ENCODE data around the gene ELFN2. TPM values are rescaled to one million over a fixed set of nuclear protein-coding genes. Genes with fewer than 3 reads are reported as not detected.

ELFN2 gene
- total and polyA plus RNA-seq, 2 of the 13 experiments (the other 11 are each of a cell fraction or from before 2014, with no cell fraction given) = 0.01 TPM; not detected in 1

DNA sequence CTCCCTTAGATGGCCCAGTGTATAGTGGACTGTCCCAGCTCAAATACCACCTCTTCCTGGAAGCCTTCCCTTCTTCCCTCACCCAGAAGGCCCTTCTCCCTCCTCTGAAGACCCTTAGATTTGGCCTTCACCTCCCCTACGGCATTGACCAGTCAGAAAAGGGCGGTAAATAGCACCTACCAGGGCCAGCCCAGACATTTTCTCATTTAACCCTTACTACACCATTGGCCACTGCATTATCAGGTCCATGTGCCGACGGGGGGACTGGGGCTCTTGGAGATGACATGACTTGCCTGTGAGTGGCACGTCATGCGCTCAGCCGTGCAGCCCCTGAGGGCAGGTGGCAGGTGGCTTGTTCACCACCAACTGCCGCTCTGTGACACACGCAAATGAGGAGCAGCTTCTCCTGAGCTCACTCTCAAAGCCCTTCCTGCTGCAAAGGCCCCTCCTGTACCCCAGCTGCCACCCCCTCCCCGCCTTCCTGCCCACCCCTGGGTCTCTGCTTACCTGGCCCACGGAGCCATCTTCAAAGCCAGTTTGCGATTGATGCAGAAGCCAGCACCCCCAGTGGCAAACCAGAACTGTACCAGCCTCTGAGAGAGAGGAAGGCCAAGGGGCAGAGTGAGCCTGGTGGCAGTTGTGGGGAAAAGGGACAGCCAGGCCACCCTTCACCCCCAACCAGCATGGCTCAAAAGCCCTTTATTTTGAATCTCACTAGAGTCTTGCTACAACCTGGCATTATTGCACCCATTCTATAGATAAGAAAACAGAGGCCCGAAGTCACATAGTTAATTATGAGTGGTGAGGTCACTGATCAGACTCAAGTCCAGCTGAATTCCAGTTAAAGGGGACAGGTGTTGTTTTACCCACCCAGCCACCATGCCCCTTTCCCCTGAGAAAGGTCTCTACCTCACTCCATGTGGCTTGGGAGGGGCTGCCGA lies 49.4 kb upstream of the ELFN2 start:
- no peak overlapping the region for H3K27ac ChIP-seq (ENCODE audit: extremely low read length, insufficient read depth, low read length)
- H4K20me1 ChIP-seq (ENCODE audit: insufficient read depth, low read length) = no peaks in the 10 kb centered on the region
- no peak overlapping the region for H3K4me2 ChIP-seq (ENCODE audit: low read depth, low read length)
- H3K27me3 ChIP-seq (ENCODE audit: control insufficient read depth in 1 of 2, insufficient read depth in 2 of 2, low read length in 2 of 2) = no peaks in the 10 kb centered on the region; a peak in 1 of 5 replicates
- H3K36me3 ChIP-seq (replicated peaks in 1 of 2; ENCODE audit: control insufficient read depth in 1 of 2, insufficient read depth in 2 of 2, low read length in 2 of 2) = no peaks in the 10 kb centered on the region
- no peak overlapping the region for H3K9ac ChIP-seq (ENCODE audit: insufficient read depth, low read depth, low read length)
- peak; percentile 78 for TF ChIP-seq ZNF652 (CRISPR knock-in tag; IDR thresholded peaks at IDR 0.05; ENCODE audit: borderline replicate concordance, low read depth)
- TF ChIP-seq ZBTB42 (CRISPR knock-in tag; IDR thresholded peaks at IDR 0.05) = no peak
- no peak for TF ChIP-seq ZNF775 (CRISPR knock-in tag; IDR thresholded peaks at IDR 0.05; ENCODE audit: borderline replicate concordance)
- no peak for TF ChIP-seq ZBTB38 (CRISPR knock-in tag; IDR thresholded peaks at IDR 0.05)
- TF ChIP-seq ZNF629 (CRISPR knock-in tag; conservative IDR thresholded peaks at IDR 0.05) = peak; percentile 86
- in situ Hi-C loops (cut with HindIII; ENCODE audit: extremely low pct_ligation_motif_present, low pct_unique_long_range_greater_than_20kb) (no loop called here), intact Hi-C loops (cut with micrococcal nuclease; ENCODE audit: unreplicated experiment) (loop anchor here (10.0 kb wide), 1 partner anchor 48 kb away; no protein-coding TSS in a partner anchor)
- BruUV-seq (replicated peaks) = no TSS peak
- no peak overlapping the region for H3K4me3 ChIP-seq (replicated peaks in 1 of 3; ENCODE audit: insufficient read depth in 1 of 3, low read depth in 2 of 3, low read length in 3 of 3)
- H3K79me2 ChIP-seq (ENCODE audit: insufficient read depth, low read length) = no peaks in the 10 kb centered on the region
- H3K9me3 ChIP-seq (ENCODE audit: low read length) = no peaks in the 10 kb centered on the region
- ChIA-PET POLR2A (no interaction called here), CTCF (ENCODE audit: low intra/inter-chr PET ratio, low total read pairs) (no interaction called here)
- no peak for FAIRE-seq
- H3K4me1 ChIP-seq (ENCODE audit: insufficient read depth, low read length) = peaks cover 37% of the 10 kb centered on the region
- no peak overlapping the region for H2AFZ ChIP-seq (ENCODE audit: low read length)
- 70% methylated on average over 14 of the region's 14 CpGs for WGBS (ENCODE audit: low lambda C conversion rate)
- no peak for ATAC-seq
- DNase-seq (ENCODE audit: low spot score) = no peak

DNA sequence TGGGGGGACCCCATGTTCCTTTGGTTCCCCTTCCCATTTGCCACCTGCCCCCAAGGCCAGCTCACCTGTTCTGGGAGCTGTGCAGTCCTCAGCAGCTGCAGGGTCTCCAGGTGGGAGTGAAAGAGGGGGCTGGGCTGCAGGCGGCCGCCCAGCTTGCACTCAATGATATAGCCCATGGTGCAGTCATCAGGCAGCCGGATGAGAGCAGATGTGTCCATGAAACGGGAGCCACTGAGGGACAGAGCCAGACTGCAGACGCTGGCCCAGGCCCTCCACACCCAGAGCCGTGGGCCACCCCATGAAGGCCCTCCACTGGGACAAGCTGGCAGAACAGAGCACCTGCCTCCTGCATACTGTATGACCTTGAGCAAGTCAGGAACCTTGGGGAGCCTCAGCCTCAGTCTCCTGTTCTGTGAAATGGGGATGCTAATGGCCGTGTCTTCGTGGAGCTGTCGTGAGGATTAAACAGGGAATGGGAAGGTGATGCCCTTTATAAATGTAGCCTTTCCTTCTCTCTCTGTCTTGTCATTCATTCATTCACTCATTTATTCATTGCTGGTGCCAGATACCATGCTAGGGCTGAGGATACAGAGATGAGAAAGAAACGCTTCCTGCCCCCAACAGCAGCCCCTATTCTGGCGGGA lies 47.3 kb upstream of the ELFN2 start:
- no peaks in the 10 kb centered on the region for H4K20me1 ChIP-seq (ENCODE audit: insufficient read depth, low read length)
- no peaks in the 10 kb centered on the region for H3K79me2 ChIP-seq (ENCODE audit: insufficient read depth, low read length)
- peaks cover 0 to 3% of the 10 kb centered on the region in 2 experiments; a peak in 1 of 5 replicates for H3K27me3 ChIP-seq (ENCODE audit: control insufficient read depth in 1 of 2, insufficient read depth in 2 of 2, low read length in 2 of 2)
- no peak overlapping the region for H3K27ac ChIP-seq (ENCODE audit: extremely low read length, insufficient read depth, low read length)
- H3K9me3 ChIP-seq (ENCODE audit: low read length) = no peaks in the 10 kb centered on the region
- H3K9ac ChIP-seq (ENCODE audit: insufficient read depth, low read depth, low read length) = no peak overlapping the region
- intact Hi-C loops (cut with micrococcal nuclease; ENCODE audit: unreplicated experiment) = loop anchor here (10.0 kb wide), 1 partner anchor 50 kb away; no protein-coding TSS in a partner anchor
- ChIA-PET CTCF (ENCODE audit: low intra/inter-chr PET ratio, low total read pairs) (no interaction called here), POLR2A (no interaction called here)
- no peak overlapping the region for H3K4me3 ChIP-seq (replicated peaks in 1 of 3; ENCODE audit: insufficient read depth in 1 of 3, low read depth in 2 of 3, low read length in 3 of 3)
- in situ Hi-C loops (cut with HindIII; ENCODE audit: extremely low pct_ligation_motif_present, low pct_unique_long_range_greater_than_20kb) = no loop called here
- WGBS (ENCODE audit: low lambda C conversion rate) = 82% methylated on average over 8 of the region's 11 CpGs
- H3K4me2 ChIP-seq (ENCODE audit: low read depth, low read length) = no peak overlapping the region
- ATAC-seq (no peak), FAIRE-seq (no peak), DNase-seq (ENCODE audit: low spot score) (no peak)
- H3K4me1 ChIP-seq (ENCODE audit: insufficient read depth, low read length) = peaks cover 19% of the 10 kb centered on the region
- no TSS peak for BruUV-seq (replicated peaks)
- TF ChIP-seq ZNF24 (IDR thresholded peaks at IDR 0.05) (0 out of 2 replicates have a peak, but pooled peaks have one; percentile 23), XBP1 (CRISPR knock-in tag; IDR thresholded peaks at IDR 0.05) (no peak), YEATS2 (CRISPR knock-in tag; IDR thresholded peaks at IDR 0.05; ENCODE audit: borderline replicate concordance) (no peak), ZNF629 (CRISPR knock-in tag; conservative IDR thresholded peaks at IDR 0.05) (peak; percentile 86), SNAPC5 (CRISPR knock-in tag; IDR thresholded peaks at IDR 0.05; ENCODE audit: borderline replicate concordance) (no peak)
- no peaks in the 10 kb centered on the region for H3K36me3 ChIP-seq (replicated peaks in 1 of 2; ENCODE audit: control insufficient read depth in 1 of 2, insufficient read depth in 2 of 2, low read length in 2 of 2)
- no peak overlapping the region for H2AFZ ChIP-seq (ENCODE audit: low read length)

All from HepG2 (cell line).